ENCODE results near the gene PBX1.

DNA sequence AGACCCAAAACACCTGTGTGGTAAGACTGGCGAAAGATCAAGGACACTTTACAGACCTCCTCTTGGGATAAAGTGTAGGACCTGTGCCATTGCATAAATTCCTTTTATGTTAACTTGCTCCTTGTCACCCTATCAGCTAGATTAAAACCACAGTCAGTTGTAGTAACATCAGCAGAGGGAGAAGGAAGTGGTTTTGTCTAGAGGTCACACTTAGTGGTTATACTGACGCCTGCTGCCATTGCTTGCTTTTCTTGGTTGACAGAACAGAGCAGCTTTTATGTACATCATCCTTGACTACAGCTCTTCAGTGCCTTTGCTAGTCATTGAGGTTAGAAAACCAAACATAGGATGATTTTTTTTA is 101.4 kb downstream of the PBX1 start:
- TF ChIP-seq, protein P1, sequence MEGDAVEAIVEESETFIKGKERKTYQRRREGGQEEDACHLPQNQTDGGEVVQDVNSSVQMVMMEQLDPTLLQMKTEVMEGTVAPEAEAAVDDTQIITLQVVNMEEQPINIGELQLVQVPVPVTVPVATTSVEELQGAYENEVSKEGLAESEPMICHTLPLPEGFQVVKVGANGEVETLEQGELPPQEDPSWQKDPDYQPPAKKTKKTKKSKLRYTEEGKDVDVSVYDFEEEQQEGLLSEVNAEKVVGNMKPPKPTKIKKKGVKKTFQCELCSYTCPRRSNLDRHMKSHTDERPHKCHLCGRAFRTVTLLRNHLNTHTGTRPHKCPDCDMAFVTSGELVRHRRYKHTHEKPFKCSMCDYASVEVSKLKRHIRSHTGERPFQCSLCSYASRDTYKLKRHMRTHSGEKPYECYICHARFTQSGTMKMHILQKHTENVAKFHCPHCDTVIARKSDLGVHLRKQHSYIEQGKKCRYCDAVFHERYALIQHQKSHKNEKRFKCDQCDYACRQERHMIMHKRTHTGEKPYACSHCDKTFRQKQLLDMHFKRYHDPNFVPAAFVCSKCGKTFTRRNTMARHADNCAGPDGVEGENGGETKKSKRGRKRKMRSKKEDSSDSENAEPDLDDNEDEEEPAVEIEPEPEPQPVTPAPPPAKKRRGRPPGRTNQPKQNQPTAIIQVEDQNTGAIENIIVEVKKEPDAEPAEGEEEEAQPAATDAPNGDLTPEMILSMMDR (IDR thresholded peaks at IDR 0.05; ENCODE audit: borderline replicate concordance, extremely low read depth, low read length, poor library complexity, severe bottlenecking) = no peak
- TF ChIP-seq EZH2 (IDR thresholded peaks at IDR 0.05; ENCODE audit: borderline replicate concordance, low read depth, low read length, severe bottlenecking) = no peak

Data from DND-41 (cell line).